ENCODE results near the gene HRC.
"Not testable (repeated sequence)": the region's sequence is repeated elsewhere in the genome, so short reads cannot be mapped to it uniquely, and the experiment has no call there.

The HRC gene

GRCh38 chr19:49157445-49158224 is 2.4 kb upstream of the HRC start, which contains the start of gene TRPM4:
Gene TRPM4 (plus strand): TSS chr19:49157792. CDS start chr19:49157867, 75 bp downstream.
- peak in 1 of 2 experiments; percentile 30 for DNase-seq

- DNase-seq = no peak
These were observed 687 bp upstream of the HRC start for GRCh38 chr19:49155820-49156346.

GRCh38 chr19:49154279-49154678 is 917 bp downstream of the HRC start:
- DNase-seq = no peak

GRCh38 chr19:49153167-49153809 is 1.9 kb downstream of the HRC start:
- DNase-seq = no peak

GRCh38 chr19:49152119-49152550 is 3.1 kb downstream of the HRC start:
- no peak for DNase-seq

- no peak for DNase-seq
These were observed 3.7 kb downstream of the HRC start for GRCh38 chr19:49151267-49152118.

- no peak for DNase-seq
These were observed 4.3 kb downstream of the HRC start for GRCh38 chr19:49150944-49151243.

GRCh38 chr19:49150106-49150943 is 4.9 kb downstream of the HRC start:
- DNase-seq = peak; percentile 81 to 90

GRCh38 chr19:49149652-49150105 is 5.5 kb downstream of the HRC start:
- DNase-seq = peak; percentile 21 to 37

- peak; percentile 58 to 71 for DNase-seq
These were observed 6.2 kb downstream of the HRC start for GRCh38 chr19:49148784-49149651.

- no peak for DNase-seq
These were observed 7.0 kb downstream of the HRC start for GRCh38 chr19:49148044-49148682.

- not testable (repeated sequence) for DNase-seq
These were observed 8.8 kb downstream of the HRC start for GRCh38 chr19:49146408-49146770.

- DNase-seq = peak; percentile 34 to 37
These were observed 9.4 kb downstream of the HRC start for GRCh38 chr19:49145573-49146407.

- DNase-seq = peak in 1 of 2 experiments; percentile 11
These were observed 12.3 kb downstream of the HRC start for GRCh38 chr19:49142866-49143335.

GRCh38 chr19:49141352-49141751 is 13.8 kb downstream of the HRC start:
- no peak for DNase-seq

GRCh38 chr19:49140951-49141350 is 14.2 kb downstream of the HRC start:
- no peak for DNase-seq

GRCh38 chr19:49136771-49137171 is 18.4 kb downstream of the HRC start:
- DNase-seq = no peak

- DNase-seq = no peak
These were observed 19.5 kb downstream of the HRC start for GRCh38 chr19:49135686-49136085.

- DNase-seq = no peak
These were observed 21.4 kb downstream of the HRC start for GRCh38 chr19:49133621-49134454.

All from AML-193 (cell line).